ENCODE data around the gene PRAMEF6. TPM values are rescaled to one million over a fixed set of nuclear protein-coding genes. Genes with fewer than 3 reads are reported as not detected.
"Not testable (repeated sequence)": the region's sequence is repeated elsewhere in the genome, so short reads cannot be mapped to it uniquely, and the experiment has no call there.

PRAMEF6 gene
- total RNA-seq = not detected

GRCh38 chr1:12947480-12947879 is at the start of gene PRAMEF6:
TSS of gene PRAMEF6 (minus strand) at chr1:12947580. CDS start at chr1:12942518, 5,062 bp downstream.
- H3K4me1 Mint-ChIP-seq; H3K9me3 Mint-ChIP-seq; H3K4me3 Mint-ChIP-seq; H3K27me3 Mint-ChIP-seq; ATAC-seq (replicated peaks); H3K27ac Mint-ChIP-seq; H3K36me3 Mint-ChIP-seq (ENCODE audit: low read depth): not testable (repeated sequence)

GRCh38 chr1:12924368-12924767 is 23.0 kb downstream of the PRAMEF6 start:
- not testable (repeated sequence) for H3K4me3 Mint-ChIP-seq; H3K27ac Mint-ChIP-seq; ATAC-seq (replicated peaks); H3K9me3 Mint-ChIP-seq; H3K4me1 Mint-ChIP-seq; H3K27me3 Mint-ChIP-seq; H3K36me3 Mint-ChIP-seq (ENCODE audit: low read depth)

GRCh38 chr1:12921749-12922148 is 25.6 kb downstream of the PRAMEF6 start:
- not testable (repeated sequence) for H3K4me1 Mint-ChIP-seq; H3K36me3 Mint-ChIP-seq (ENCODE audit: low read depth); H3K27ac Mint-ChIP-seq; H3K9me3 Mint-ChIP-seq; H3K27me3 Mint-ChIP-seq; H3K4me3 Mint-ChIP-seq; ATAC-seq (replicated peaks)

GRCh38 chr1:12916310-12916709 is 31.1 kb downstream of the PRAMEF6 start, which contains the start of gene PRAMEF7:
TSS of gene PRAMEF7 (plus strand) at chr1:12916610. CDS start at chr1:12917693, 1,083 bp downstream.
- H3K27ac Mint-ChIP-seq; ATAC-seq (replicated peaks); H3K4me1 Mint-ChIP-seq; H3K27me3 Mint-ChIP-seq; H3K9me3 Mint-ChIP-seq; H3K36me3 Mint-ChIP-seq (ENCODE audit: low read depth); H3K4me3 Mint-ChIP-seq: not testable (repeated sequence)

- H3K36me3 Mint-ChIP-seq (ENCODE audit: low read depth); ATAC-seq (replicated peaks); H3K4me3 Mint-ChIP-seq; H3K4me1 Mint-ChIP-seq; H3K9me3 Mint-ChIP-seq; H3K27ac Mint-ChIP-seq; H3K27me3 Mint-ChIP-seq: not testable (repeated sequence)
These were observed 43.4 kb downstream of the PRAMEF6 start for GRCh38 chr1:12903793-12904572.

GRCh38 chr1:12899186-12899585 is 48.2 kb downstream of the PRAMEF6 start:
- not testable (repeated sequence) for H3K4me3 Mint-ChIP-seq; H3K36me3 Mint-ChIP-seq (ENCODE audit: low read depth); H3K27ac Mint-ChIP-seq; ATAC-seq (replicated peaks); H3K27me3 Mint-ChIP-seq; H3K4me1 Mint-ChIP-seq; H3K9me3 Mint-ChIP-seq

- not testable (repeated sequence) for ATAC-seq (replicated peaks); H3K36me3 Mint-ChIP-seq (ENCODE audit: low read depth); H3K4me1 Mint-ChIP-seq; H3K4me3 Mint-ChIP-seq; H3K9me3 Mint-ChIP-seq; H3K27me3 Mint-ChIP-seq; H3K27ac Mint-ChIP-seq
These were observed 49.2 kb downstream of the PRAMEF6 start, which contains the start of gene PRAMEF10 for GRCh38 chr1:12898170-12898569. TSS of gene PRAMEF10 (minus strand) at chr1:12898270. CDS start at chr1:12895847, 2,423 bp downstream.

Other genes with a start within 250 kb of the PRAMEF6 start
- gene AADACL3, start 231.5 kb downstream of the PRAMEF6 start, total RNA-seq = not detected
- gene CFAP107, start 201.4 kb downstream of the PRAMEF6 start, total RNA-seq = not detected
- gene PRAMEF12, start 173.8 kb downstream of the PRAMEF6 start, total RNA-seq = not detected
- not detected for gene PRAMEF1, start 156.2 kb downstream of the PRAMEF6 start, total RNA-seq
- not detected for gene PRAMEF11, start 116.2 kb downstream of the PRAMEF6 start, total RNA-seq
- not detected for gene HNRNPCL1, start 98.9 kb downstream of the PRAMEF6 start, total RNA-seq
- gene PRAMEF2, start 90.5 kb downstream of the PRAMEF6 start, total RNA-seq = not detected
- not detected for gene PRAMEF4, start 61.4 kb downstream of the PRAMEF6 start, total RNA-seq
- gene PRAMEF10, start 49.3 kb downstream of the PRAMEF6 start, total RNA-seq = not detected
- not detected for gene PRAMEF7, start 31.0 kb downstream of the PRAMEF6 start, total RNA-seq
- gene PRAMEF27, start 109.0 kb upstream of the PRAMEF6 start, total RNA-seq = not detected
- not detected for gene HNRNPCL3, start 113.2 kb upstream of the PRAMEF6 start, total RNA-seq
- gene PRAMEF25, start 123.2 kb upstream of the PRAMEF6 start, total RNA-seq = not detected
- not detected for gene HNRNPCL2, start 169.3 kb upstream of the PRAMEF6 start, total RNA-seq
- gene PRAMEF26, start 208.4 kb upstream of the PRAMEF6 start, total RNA-seq = not detected
- not detected for gene HNRNPCL4, start 218.1 kb upstream of the PRAMEF6 start, total RNA-seq
- gene PRAMEF9, start 224.3 kb upstream of the PRAMEF6 start, total RNA-seq = not detected

All from activated T-helper 17 cell treated with anti-CD3 and anti-CD28 coated beads, Interleukin-2, amount 50 U/mL, for 72 hours (primary cell).